Limb (tissue), 2 donors: ENCODE data around the gene NCOA6.
A peak's percentile ranks its signal among the peaks of the same experiment; 100 is the strongest.

Experiments used
- DNase-seq, 2 donors: peaks; one replicate each; pipeline ENCODE4 v3.0.0-alpha.2; 2016; ENCODE audit errors: extremely low spot score in 2 of 2

Gene NCOA6

DNA sequence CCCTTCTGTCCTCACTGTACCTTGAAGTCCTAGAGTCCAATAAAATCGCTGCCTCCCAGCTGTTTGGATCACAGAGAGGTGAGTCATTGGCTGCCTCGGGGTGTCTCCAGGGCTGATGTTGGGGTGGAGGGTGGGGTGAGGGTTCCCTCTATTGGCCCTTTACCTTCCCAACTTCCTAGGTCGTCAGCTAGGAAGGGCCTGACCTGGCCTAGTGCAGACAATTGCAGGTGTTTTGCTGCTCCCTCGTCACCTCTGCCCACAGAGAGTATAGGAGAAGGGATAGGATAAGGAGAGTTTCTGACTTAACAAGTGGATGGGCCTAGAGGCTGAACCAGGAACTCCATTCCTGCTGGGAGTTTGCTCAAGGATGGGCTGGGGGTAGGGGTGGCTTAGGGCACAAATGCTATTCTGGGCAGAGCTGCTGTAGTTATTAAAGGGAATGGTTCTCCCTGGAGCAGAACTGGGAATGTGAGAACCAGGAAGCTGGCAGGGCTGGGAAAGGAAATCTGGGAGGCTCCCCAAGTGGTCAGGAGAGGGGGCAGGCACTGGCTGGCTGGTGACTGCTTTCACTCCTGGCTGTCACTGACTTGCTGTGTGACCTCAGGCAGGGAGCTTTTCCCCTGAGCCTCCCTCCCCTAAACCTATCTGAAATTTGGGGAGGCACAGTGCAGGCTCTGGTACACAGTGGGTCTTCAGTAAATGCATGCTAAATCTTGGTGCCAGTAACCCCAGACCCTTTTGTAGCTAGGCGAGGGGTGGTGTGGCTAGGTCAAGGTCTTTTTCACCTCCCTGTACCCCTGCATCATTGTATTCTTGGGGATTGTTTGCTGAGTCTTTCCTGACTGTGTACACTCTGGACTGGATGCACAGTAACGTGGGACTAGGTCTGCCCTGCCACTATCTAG is 119.8 kb downstream of the NCOA6 start:
- DNase-seq: no peak

DNA sequence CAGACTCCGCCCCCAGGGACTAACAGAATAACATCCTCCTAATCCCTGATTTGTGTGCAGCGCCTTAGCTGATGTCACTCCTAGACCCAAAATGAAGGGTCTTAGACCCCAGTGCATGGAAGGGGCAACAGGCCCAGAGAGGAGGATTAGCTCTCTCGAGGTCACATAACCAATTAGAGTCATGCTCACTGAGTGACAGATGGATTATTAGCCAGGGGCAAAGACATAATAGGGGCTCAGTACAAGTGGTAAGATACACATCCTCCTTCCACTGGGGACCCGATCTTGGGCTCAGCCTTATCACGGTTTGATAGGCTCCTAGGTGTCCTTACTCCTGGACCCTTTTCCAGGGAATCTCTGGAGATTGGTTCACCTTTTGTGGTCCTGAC is 120.4 kb downstream of the NCOA6 start:
- DNase-seq: no peak

- peak; percentile 85 to 95 for DNase-seq
These were observed 121.1 kb downstream of the NCOA6 start, which contains the start of gene TP53INP2 for GRCh38 chr20:34704177-34705007. TP53INP2 (plus strand) TSS chr20:34704344; CDS start chr20:34708740, 4,396 bp downstream.

DNA sequence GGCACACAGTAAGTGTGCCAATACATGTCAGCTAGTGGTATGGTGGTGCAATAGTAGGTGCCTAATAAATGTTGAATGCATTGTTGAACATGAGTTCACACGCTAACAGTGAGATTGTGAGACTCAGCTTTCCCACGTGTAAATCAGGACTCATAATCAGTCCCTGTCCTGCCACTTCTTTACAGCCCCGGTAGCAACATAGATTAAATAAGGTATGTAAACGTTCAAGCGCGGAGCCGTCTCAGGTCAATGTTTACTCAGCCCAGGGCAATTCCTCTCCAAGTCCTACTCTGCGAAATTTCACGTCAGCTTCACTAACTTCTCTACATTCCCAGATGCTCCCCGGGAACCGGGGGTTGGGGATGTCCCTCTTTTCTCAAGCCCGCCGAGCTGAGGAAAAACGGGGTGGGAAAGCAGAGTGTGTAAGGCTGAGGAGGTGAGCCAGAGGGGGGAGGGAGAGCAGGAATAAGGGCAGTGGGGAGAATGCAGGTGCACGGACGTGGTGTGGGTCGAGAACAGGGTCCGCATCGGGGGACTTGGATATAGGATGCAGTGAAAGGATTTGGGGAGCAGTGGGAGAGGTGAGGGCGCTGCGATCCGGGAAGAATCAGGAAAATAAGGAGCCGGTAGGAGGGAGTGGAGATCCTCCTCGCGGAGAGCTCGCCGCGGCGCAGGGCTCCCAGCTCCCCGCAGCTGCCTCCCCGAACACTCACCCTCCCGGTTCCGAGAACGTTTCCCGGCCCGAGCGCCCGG is 121.9 kb downstream of the NCOA6 start:
- peak in 1 of 2 donors; percentile 6 for DNase-seq

DNA sequence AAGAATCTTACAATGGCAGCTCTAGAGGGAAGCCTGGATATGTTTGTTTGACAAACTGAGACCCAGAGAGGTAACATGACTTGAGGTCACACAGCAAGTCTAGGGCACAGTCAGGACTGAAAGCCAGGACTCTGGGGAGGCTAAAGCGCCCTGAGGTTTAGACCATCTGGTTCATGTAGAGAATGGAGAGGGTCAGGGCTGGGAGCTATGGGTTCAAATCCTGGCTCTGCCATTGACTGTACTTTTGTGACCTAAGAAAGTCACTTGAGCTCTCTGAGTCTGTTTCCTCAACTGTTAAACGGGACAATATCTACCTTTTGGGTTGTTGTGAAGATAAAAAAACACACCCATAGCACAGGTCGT is 122.4 kb downstream of the NCOA6 start:
- DNase-seq: no peak

- no peak for DNase-seq
These were observed 123.9 kb downstream of the NCOA6 start for GRCh38 chr20:34701405-34702085.

DNA sequence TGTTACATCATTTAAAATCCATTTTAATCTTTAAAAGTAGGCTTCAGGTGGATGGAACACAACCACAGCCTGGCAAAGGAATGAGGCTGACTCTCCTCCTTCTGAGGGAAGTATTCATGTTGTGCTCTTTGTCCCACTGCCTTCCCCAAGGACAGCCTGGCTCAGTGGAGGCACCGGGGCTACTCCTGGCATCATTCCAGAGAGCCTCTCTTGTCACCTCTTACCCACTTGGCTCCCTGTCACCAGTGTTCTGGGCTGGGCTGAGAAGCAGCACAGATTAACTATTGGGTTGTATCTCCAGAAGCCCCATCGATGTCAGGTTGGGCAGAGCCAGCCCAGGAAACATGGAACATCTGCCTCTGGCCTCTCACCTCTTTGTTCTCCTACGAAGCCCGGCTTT is 132.0 kb downstream of the NCOA6 start:
- no peak for DNase-seq

- no peak for DNase-seq
These were observed 133.6 kb downstream of the NCOA6 start for GRCh38 chr20:34691838-34692237.

- no peak for DNase-seq
These were observed 136.0 kb downstream of the NCOA6 start for GRCh38 chr20:34689486-34689885.

DNA sequence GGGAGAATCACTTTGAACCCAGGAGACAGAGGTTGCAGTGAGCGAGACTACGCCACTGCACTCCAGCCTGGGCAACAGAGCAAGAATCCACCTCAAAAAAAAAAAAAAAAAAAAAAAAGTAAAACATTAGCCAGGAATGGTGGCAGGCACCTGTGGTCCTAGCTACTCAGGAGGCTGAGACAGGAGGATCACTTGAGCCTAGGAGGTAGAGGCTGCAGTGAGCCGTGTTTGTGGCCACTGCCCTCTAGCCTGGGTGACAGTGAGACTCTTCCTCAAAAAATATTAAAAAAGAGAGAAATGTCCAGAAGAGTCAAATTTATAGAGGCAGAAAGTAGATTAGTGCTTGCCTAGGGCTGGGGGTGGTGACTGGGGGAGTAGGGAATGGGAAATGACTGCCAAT is 141.8 kb downstream of the NCOA6 start:
- DNase-seq: no peak

- no peak for DNase-seq
These were observed 144.8 kb downstream of the NCOA6 start for GRCh38 chr20:34680586-34681175.

DNA sequence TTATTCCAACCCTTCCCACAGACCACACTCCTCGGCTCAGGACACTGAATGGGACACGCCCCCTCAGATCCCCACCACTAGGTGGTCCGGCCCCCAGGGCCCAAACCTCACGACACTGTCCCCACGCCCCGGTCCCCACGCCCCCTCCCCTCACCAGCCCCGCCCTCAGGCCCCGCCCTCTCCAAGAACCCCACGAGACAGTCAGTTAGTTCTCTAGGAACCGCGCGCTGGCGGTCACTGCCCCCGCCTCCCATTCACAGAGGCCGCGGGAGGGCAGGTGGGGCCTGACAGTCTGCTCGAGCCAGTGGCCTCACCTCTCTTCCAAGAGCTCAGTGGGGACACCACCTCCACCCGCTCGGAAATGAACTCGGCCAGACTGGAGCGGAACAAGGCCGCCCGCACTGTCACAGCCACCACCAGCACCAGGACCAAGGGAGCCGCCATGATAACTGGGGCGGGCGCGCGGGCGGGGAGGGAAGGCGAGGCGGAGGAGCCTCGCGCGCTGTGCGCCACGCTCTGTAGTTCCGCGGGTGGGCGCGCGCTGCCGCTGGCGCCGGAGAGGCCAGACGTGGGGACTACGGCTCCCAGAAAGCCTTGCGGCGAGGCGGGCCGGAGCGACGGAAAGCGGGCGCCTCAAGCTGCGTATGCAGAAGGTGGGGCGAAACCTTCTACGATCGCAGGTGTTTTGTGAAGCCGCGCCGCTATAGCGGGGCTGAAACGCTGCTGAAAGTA is 148.6 kb downstream of the NCOA6 start, which contains the start of gene PIGU:
Gene PIGU (minus strand): TSS at position 451 of the 732 bp plus-strand sequence. CDS start 7 bp downstream, at position 444.
- DNase-seq: peak; percentile 96 to 97

- no peak for DNase-seq
These were observed 149.3 kb downstream of the NCOA6 start for GRCh38 chr20:34675993-34676641.

- no peak for DNase-seq
These were observed 149.9 kb downstream of the NCOA6 start for GRCh38 chr20:34675561-34675960.

- DNase-seq: no peak
These were observed 152.0 kb downstream of the NCOA6 start for GRCh38 chr20:34673412-34673811.

- DNase-seq: no peak
These were observed 156.4 kb downstream of the NCOA6 start for GRCh38 chr20:34669094-34669493.
